Measurements from ENCODE around the gene EXOC3L2. TPM values are rescaled to one million over a fixed set of nuclear protein-coding genes. Genes with fewer than 3 reads are reported as not detected.

Gene EXOC3L2
- total RNA-seq, 1 experiment from 2014 or later = not detected

- POLR2A ChIA-PET (ENCODE audit: low non-redundant PET) = no interaction called here
These were observed 76.3 kb downstream of the EXOC3L2 start for GRCh38 chr19:45168767-45169351.

GRCh38 chr19:45166723-45167252, 78.4 kb downstream of the EXOC3L2 start:
- no peaks in the 10 kb centered on the region for H3K4me1 ChIP-seq (ENCODE audit: insufficient read depth, low read length, poor library complexity, severe bottlenecking)
- intact Hi-C loops (cut with micrococcal nuclease; ENCODE audit: unreplicated experiment) = no loop called here
- H3K27ac ChIP-seq (ENCODE audit: low read depth, low read length, poor library complexity, severe bottlenecking) = no peak overlapping the region
- no peak overlapping the region for H3K4me3 ChIP-seq (ENCODE audit: low read depth, low read length, poor library complexity, severe bottlenecking)
- DNase-seq (ENCODE audit: low spot score) = no peak
- H3K27me3 ChIP-seq (replicated peaks; ENCODE audit: insufficient read depth, low read depth, low read length, poor library complexity) = no peaks in the 10 kb centered on the region
- no TSS peak for BruUV-seq (replicated peaks)
- no peaks in the 10 kb centered on the region for H3K9me3 ChIP-seq (ENCODE audit: low read depth, low read length, poor library complexity, severe bottlenecking)
- POLR2A ChIA-PET (ENCODE audit: low non-redundant PET) = no interaction called here
- TF ChIP-seq EZH2 (IDR thresholded peaks at IDR 0.05; ENCODE audit: borderline replicate concordance, low read depth, low read length, poor library complexity, severe bottlenecking) = no peak
- TF ChIP-seq CTCF (conservative IDR thresholded peaks at IDR 0.05; ENCODE audit: low read depth, low read length) = no peak
- H3K36me3 ChIP-seq (ENCODE audit: insufficient read depth, low read length, poor library complexity, severe bottlenecking) = no peaks in the 10 kb centered on the region
- CTCF ChIA-PET = no interaction called here

More at GRCh38 chr19:45168767-45169351, 76.3 kb downstream of the EXOC3L2 start:
- no peaks in the 10 kb centered on the region for H3K4me1 ChIP-seq (ENCODE audit: insufficient read depth, low read length, poor library complexity, severe bottlenecking)
- H3K4me3 ChIP-seq (ENCODE audit: low read depth, low read length, poor library complexity, severe bottlenecking) = no peak overlapping the region
- no TSS peak for BruUV-seq (replicated peaks)
- intact Hi-C loops (cut with micrococcal nuclease; ENCODE audit: unreplicated experiment) = no loop called here
- H3K27me3 ChIP-seq (replicated peaks; ENCODE audit: insufficient read depth, low read depth, low read length, poor library complexity) = no peaks in the 10 kb centered on the region
- CTCF ChIA-PET = interaction anchor here (0.7 kb wide), 1 partner anchor 1369 kb away, joined by 3 read pairs; no protein-coding TSS in a partner anchor
- no peaks in the 10 kb centered on the region for H3K36me3 ChIP-seq (ENCODE audit: insufficient read depth, low read length, poor library complexity, severe bottlenecking)
- no peak for DNase-seq (ENCODE audit: low spot score)
- TF ChIP-seq CTCF (conservative IDR thresholded peaks at IDR 0.05; ENCODE audit: low read depth, low read length) (no peak), EZH2 (IDR thresholded peaks at IDR 0.05; ENCODE audit: borderline replicate concordance, low read depth, low read length, poor library complexity, severe bottlenecking) (no peak)
- H3K27ac ChIP-seq (ENCODE audit: low read depth, low read length, poor library complexity, severe bottlenecking) = no peak overlapping the region
- no peaks in the 10 kb centered on the region for H3K9me3 ChIP-seq (ENCODE audit: low read depth, low read length, poor library complexity, severe bottlenecking)

- CTCF ChIA-PET = no interaction called here
- no TSS peak for BruUV-seq (replicated peaks)
These were observed 80.5 kb downstream of the EXOC3L2 start for GRCh38 chr19:45164577-45165335.

More at GRCh38 chr19:45164577-45165335, 80.5 kb downstream of the EXOC3L2 start:
- intact Hi-C loops (cut with micrococcal nuclease; ENCODE audit: unreplicated experiment) = no loop called here
- no peak overlapping the region for H3K27ac ChIP-seq (ENCODE audit: low read depth, low read length, poor library complexity, severe bottlenecking)
- H3K27me3 ChIP-seq (replicated peaks; ENCODE audit: insufficient read depth, low read depth, low read length, poor library complexity) = no peaks in the 10 kb centered on the region
- TF ChIP-seq EZH2 (IDR thresholded peaks at IDR 0.05; ENCODE audit: borderline replicate concordance, low read depth, low read length, poor library complexity, severe bottlenecking) (no peak), CTCF (conservative IDR thresholded peaks at IDR 0.05; ENCODE audit: low read depth, low read length) (no peak)
- no peaks in the 10 kb centered on the region for H3K36me3 ChIP-seq (ENCODE audit: insufficient read depth, low read length, poor library complexity, severe bottlenecking)
- no peaks in the 10 kb centered on the region for H3K9me3 ChIP-seq (ENCODE audit: low read depth, low read length, poor library complexity, severe bottlenecking)
- no peak overlapping the region for H3K4me3 ChIP-seq (ENCODE audit: low read depth, low read length, poor library complexity, severe bottlenecking)
- POLR2A ChIA-PET (ENCODE audit: low non-redundant PET) = no interaction called here
- H3K4me1 ChIP-seq (ENCODE audit: insufficient read depth, low read length, poor library complexity, severe bottlenecking) = no peaks in the 10 kb centered on the region
- DNase-seq (ENCODE audit: low spot score) = no peak

Data from A673 (cell line).